Upper lobe of left lung (tissue), 4 donors: Measurements from ENCODE around the gene MKKS.

ENCODE experiments used
- EP300 ChIP-seq, 4 donors: sonication (generic); formaldehyde crosslinking; IDR thresholded peaks; one replicate each; pipeline ENCODE4 v1.5.1; 2017; ENCODE audit warnings: antibody characterized with exemption in 4 of 4, control low read depth in 2 of 4
- POLR2A ChIP-seq, 4 donors: fragments of 450-650 bp; IDR thresholded peaks; one replicate each; pipeline ENCODE4 v1.5.1; 2016 to 2017; ENCODE audit warnings: antibody characterized with exemption in 4 of 4, mild to moderate bottlenecking in 2 of 4
- TF ChIP-seq, protein P1 (sequence below), 6 experiments: fragments of 450-650 bp in 4 of 6; fragments of 200-600 bp in 2 of 6; sonication (generic) in 2 of 6; IDR thresholded peaks; one replicate each; pipeline ENCODE4 v1.5.1; 2016 to 2019; ENCODE audit warnings: antibody characterized with exemption in 6 of 6

DNA sequence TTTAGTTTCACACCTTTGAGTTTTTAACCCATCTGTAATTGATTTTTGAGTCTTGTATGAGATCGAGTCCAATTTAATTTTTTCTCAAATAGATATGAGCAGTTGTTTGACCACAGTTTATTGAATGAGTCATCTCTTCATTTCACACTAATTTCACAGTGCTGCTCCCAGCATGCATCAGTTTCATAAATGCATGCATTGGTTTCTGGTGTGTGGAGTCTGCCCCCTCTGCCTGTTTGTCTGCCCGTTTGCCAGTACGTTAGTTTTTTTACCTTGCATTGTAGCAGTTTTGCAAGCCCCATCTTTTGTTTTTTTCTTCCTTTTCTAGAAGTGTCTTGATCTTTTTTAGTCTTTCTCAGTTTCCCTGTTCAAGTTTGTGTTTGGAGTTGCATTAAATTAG is 13.0 kb upstream of the MKKS start:
- TF ChIP-seq, protein P1, sequence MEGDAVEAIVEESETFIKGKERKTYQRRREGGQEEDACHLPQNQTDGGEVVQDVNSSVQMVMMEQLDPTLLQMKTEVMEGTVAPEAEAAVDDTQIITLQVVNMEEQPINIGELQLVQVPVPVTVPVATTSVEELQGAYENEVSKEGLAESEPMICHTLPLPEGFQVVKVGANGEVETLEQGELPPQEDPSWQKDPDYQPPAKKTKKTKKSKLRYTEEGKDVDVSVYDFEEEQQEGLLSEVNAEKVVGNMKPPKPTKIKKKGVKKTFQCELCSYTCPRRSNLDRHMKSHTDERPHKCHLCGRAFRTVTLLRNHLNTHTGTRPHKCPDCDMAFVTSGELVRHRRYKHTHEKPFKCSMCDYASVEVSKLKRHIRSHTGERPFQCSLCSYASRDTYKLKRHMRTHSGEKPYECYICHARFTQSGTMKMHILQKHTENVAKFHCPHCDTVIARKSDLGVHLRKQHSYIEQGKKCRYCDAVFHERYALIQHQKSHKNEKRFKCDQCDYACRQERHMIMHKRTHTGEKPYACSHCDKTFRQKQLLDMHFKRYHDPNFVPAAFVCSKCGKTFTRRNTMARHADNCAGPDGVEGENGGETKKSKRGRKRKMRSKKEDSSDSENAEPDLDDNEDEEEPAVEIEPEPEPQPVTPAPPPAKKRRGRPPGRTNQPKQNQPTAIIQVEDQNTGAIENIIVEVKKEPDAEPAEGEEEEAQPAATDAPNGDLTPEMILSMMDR (IDR thresholded peaks at IDR 0.05), result no peak
- TF ChIP-seq EP300 (IDR thresholded peaks at IDR 0.05), result no peak
- no peak for TF ChIP-seq POLR2A (IDR thresholded peaks at IDR 0.05)
